Fibroblast of skin of abdomen (primary cell): ENCODE data around the gene MICALL2. TPM values are rescaled to one million over a fixed set of nuclear protein-coding genes. Genes with fewer than 3 reads are reported as not detected.
A peak's percentile ranks its signal among the peaks of the same experiment; 100 is the strongest.

Source experiments
- DNase-seq: peaks from one replicate; pipeline ENCODE4 v3.0.0-alpha.2; 2013
- polyA plus RNA-seq, 2 experiments: library from polyadenylated mRNA; unstranded; fragments of 120-200 nt; gene quantifications; one replicate each; pipeline ENCODE4 v1.2.1, GENCODE V29; 2013; ENCODE audit not compliant: insufficient read length in 2 of 2

The MICALL2 gene
- 12.6 TPM for polyA plus RNA-seq (2013, experiment 1 of 2; ENCODE audit: insufficient read length)
- 16.4 TPM for polyA plus RNA-seq (2013, experiment 2 of 2; ENCODE audit: insufficient read length)

GRCh38 chr7:1458683-1459511 lies at the start of gene MICALL2:
Gene MICALL2 (minus strand): TSS chr7:1459470. CDS start chr7:1459326, 144 bp downstream.
- DNase-seq, result peak; percentile 87

- no peak for DNase-seq
Observed at GRCh38 chr7:1508277-1508758, 49.0 kb upstream of the MICALL2 start.

GRCh38 chr7:1505731-1506550 lies 46.7 kb upstream of the MICALL2 start:
- DNase-seq, result no peak

- DNase-seq, result peak; percentile 90
Observed at GRCh38 chr7:1503816-1504775, 44.8 kb upstream of the MICALL2 start, which contains the start of gene INTS1. Gene INTS1 (minus strand): TSS chr7:1504389. CDS start chr7:1503960, 429 bp downstream.

- no peak for DNase-seq
Observed at GRCh38 chr7:1503390-1503789, 44.1 kb upstream of the MICALL2 start.

GRCh38 chr7:1502845-1503244 lies 43.6 kb upstream of the MICALL2 start:
- DNase-seq, result no peak

GRCh38 chr7:1501487-1502270 lies 42.4 kb upstream of the MICALL2 start:
- DNase-seq, result no peak

GRCh38 chr7:1500064-1500807 lies 41.0 kb upstream of the MICALL2 start:
- DNase-seq, result no peak

- no peak for DNase-seq
Observed at GRCh38 chr7:1499367-1500029, 40.2 kb upstream of the MICALL2 start.

- no peak for DNase-seq
Observed at GRCh38 chr7:1498370-1499305, 39.4 kb upstream of the MICALL2 start.

GRCh38 chr7:1497293-1497927 lies 38.1 kb upstream of the MICALL2 start:
- DNase-seq, result no peak

GRCh38 chr7:1496531-1497292 lies 37.4 kb upstream of the MICALL2 start:
- DNase-seq, result no peak

GRCh38 chr7:1495564-1496242 lies 36.4 kb upstream of the MICALL2 start:
- DNase-seq, result no peak

- DNase-seq, result no peak
Observed at GRCh38 chr7:1494866-1495563, 35.7 kb upstream of the MICALL2 start.

- DNase-seq, result no peak
Observed at GRCh38 chr7:1494447-1494846, 35.2 kb upstream of the MICALL2 start.

- DNase-seq, result no peak
Observed at GRCh38 chr7:1493571-1493970, 34.3 kb upstream of the MICALL2 start.
